NCI-H524 (cell line): Measurements from ENCODE around the gene SLC9A7.

ENCODE experiments used
- DNase-seq, 2 experiments: peaks; one replicate each; lab custom pipeline; 2025; lab: John Stamatoyannopoulos, UW

The SLC9A7 gene

GRCh38 chrX:46602468-46603102 lies 156.3 kb downstream of the SLC9A7 start:
- DNase-seq: no peak

DNA sequence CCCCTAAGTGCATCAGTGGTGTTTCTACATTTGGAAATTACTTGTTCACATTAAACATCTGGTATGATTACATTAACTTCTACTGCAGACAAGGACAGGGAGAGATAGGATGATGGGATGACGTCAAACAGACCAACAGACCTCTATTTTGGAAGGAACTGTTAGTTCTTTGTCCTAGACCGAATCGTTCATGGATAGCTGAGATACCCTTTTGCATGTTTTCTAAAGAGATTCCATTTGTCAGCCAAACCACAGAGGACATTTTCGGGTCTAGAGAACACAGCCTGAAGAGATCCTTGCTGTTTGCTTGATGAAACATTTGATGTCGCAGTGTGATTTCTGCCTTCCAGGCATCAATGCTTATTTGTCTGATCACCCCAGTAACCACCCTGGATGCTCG lies 157.6 kb downstream of the SLC9A7 start:
- no peak for DNase-seq

DNA sequence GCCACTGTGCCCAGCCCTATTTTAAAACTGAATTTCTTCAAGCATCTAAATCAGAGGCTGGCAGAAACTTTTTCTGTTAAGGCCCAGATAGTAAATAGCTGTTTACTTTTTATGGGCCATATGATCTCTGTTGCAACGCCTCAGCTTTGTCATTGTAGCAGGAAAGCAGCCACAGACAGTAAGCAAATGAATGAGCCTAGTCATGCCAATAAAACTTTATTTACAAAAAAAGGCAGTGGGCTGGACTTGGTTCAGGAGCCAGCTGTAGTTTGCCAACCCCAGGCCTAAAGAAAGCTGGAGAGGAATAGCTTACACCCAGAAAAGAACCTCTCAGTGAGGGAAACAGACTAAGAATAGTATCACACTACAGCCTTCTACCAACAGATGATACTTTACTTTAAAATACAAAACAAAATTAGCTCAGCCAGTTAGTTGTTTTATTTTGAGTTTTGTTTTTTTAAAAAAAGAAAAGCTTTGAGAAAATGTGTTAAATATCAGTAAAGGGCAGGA lies 159.8 kb downstream of the SLC9A7 start:
- DNase-seq: no peak

GRCh38 chrX:46597771-46598170 lies 161.1 kb downstream of the SLC9A7 start:
- no peak for DNase-seq

DNA sequence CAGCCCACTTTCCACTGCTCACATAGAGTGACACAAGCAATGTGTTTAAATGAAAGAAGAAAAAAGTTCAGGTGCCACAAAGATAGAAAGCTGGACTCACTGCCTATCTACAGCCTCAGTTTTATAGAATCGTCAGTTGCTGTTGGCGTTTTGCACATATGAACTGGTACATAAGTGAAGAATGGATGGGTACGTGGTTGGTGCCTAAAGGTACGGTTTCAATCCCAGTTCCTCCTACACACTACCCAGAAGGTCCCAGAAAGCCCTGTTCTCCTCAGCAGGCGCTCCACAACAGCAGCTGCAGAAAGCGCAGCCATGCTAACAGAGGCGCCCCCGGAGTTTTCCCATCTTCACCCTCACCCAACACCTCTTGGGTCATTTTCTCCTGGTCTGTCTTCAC lies 161.7 kb downstream of the SLC9A7 start:
- DNase-seq: no peak

DNA sequence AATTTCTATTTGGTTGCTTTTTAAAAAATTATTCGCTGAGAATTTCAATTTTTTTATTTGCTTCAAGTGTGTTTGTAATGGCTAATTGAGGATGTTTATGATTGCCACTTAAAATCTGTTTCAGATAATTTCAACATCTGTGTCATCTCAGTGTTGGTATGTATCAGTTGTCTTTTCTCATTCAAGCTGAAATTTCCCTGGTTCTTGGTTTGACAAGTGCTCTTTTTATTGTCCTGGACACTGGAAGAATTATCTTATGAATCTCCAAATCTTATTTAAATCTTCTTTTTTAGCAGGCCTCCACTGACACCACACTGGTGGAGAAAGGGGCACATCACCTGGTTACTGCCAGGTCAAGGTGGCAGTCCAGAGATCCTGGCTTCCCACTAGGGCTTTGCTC lies 163.8 kb downstream of the SLC9A7 start:
- DNase-seq: no peak

DNA sequence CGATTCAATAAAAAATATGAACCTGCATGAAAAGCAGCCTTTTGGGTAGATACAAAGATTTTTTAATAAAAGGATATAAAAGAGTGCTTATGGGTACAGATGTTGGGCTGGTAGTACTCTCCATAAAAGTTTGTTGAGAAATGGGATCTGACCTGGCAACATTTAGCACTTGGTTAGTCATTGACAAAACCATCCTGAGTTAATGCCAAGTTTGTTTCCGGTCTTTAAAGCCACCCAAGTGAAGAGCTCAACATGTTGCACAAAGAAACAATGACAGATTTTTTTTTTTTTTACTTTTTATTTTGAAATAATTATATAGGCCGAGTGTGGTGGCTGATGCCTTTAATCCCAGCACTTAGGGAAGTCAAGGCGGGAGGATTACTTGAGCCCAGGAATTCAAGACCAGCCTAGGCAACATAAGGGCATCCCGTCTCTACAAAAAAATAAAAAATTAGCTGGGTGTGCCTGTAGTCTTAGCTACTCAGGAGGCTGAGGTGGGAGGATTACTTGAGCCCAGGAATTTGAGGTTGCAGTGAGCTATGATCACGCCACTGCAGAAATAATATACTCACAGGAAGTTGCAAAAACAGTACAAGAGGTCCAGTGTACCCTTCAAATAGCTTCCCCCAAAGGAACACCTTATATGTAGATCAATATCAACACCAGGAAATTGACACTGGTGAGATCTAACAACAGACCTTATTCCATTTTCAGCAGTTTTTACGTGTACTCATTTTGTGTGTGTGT lies 168.8 kb downstream of the SLC9A7 start:
- DNase-seq: no peak

DNA sequence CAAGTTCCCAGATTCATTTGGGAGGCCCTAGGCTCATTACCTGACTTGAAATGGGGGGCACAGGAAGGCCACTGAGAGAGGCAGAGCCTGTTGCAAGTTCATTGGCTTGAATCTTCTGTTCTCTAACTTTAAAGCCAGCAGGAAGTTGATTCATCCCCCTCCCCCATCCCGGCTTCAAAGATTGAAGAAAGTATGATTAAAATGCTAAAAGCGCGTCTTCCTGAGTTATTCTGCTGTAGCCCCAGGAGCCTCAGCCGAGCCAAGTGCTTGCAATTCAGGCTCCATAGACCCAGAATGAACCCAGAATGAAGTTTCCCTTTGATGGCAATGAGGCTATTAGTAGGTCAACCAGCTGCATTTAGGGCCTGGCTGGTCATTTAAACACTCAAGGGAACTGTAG lies 170.7 kb downstream of the SLC9A7 start:
- DNase-seq: no peak

DNA sequence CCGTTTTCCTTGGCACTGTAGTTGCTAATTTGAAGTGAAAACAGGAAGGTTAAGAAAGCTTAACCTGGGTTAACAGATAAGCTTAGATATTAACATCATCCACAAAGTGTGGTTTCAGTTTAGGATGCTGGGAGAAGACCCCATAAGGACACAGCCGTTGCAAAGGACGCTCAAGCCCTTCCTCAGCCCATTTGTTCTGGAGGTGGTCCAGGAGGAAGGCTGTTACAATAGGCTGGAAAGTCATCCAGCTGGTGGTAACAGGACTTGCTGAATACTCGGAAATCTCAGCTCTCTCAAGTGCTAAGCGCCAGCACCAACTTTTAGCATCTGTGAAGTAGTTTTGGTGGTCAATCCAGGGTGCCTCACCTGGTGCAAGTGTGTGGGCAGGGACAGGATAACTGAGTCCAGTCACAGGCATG lies 171.2 kb downstream of the SLC9A7 start:
- no peak for DNase-seq

GRCh38 chrX:46587158-46587557 lies 171.8 kb downstream of the SLC9A7 start:
- no peak for DNase-seq

- no peak for DNase-seq
These were observed 174.2 kb downstream of the SLC9A7 start for GRCh38 chrX:46584736-46585135.

DNA sequence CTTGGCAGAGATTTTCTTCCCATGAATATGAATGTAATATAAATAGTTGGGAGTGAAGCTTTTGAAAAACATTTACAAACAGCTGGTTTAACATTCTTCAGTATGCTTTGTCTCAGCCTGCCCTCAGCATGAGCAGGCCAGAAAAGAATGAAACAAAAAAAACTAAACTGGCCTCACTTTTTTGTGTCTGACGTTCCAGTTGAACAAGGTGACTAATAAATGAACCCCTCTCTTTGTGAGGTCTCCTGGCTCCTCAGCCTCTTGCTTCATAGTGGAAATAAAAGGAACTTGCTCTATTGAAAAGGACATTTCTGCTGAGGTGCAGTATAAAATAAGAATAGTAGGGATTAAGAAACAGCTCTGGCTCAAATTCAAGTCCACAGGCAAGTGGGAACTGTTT lies 176.0 kb downstream of the SLC9A7 start:
- DNase-seq: no peak

DNA sequence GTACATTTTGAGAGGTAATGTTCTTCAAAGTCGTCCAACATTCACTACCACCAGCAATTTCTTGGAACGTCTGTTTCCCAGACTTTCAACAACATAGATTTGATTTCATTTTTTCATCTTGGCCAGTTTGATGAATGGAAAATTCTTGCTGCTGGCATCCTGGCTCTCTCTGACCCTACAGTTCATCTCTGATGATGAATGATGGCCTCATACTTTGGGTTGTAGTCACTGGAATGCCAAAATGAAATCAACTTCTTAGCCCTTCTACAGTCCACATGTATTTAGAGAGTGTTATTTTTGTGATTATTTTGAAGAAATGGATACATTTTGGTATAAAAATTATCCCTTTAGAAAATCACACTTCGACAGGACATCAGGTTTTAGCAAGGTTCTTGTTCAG lies 176.6 kb downstream of the SLC9A7 start:
- no peak for DNase-seq

DNA sequence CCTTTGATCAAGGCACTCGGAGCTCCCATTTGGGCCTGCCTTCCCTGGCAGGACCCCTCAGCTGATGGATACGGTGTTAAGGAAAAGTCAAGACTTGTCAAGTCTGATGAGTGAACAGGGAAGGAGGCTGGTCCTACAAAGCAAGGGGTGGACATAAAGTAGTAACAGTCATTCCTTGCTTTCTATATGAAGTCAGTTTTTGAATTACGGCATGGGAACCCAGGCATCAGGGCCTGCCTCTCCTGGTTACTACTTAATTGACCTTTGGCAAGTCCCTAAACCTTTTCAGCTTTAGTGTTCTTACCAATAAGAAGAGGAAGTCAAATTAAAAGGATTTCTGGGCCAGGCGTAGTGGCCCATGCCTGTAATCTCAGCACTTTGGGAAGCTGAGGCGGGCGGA lies 178.3 kb downstream of the SLC9A7 start:
- DNase-seq: no peak

- no peak for DNase-seq
These were observed 179.7 kb downstream of the SLC9A7 start for GRCh38 chrX:46579250-46579649.

GRCh38 chrX:46577221-46578005 lies 181.5 kb downstream of the SLC9A7 start:
- DNase-seq: no peak

- DNase-seq: no peak
These were observed 182.5 kb downstream of the SLC9A7 start for GRCh38 chrX:46576458-46576857.

DNA sequence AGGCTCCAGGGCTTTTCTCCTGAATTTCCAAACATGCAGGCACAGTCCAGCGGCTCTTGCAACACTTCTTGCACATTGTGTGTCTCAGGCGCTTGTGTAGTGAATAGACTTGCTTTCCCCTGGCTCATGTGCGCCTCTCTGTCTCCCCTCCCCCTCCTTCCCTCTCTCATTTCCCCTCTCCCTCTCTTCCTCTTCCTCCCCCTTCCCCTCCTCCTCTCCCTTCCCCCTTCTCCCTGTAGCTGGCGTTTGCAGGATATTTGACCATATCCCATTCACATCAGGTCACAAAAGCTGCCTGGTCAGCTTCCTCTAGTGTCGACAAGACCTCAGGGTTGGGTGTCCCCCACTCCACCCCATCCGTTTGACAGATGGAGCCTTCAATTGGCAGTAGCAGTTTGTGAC lies 182.9 kb downstream of the SLC9A7 start:
- peak in 1 of 2 experiments; percentile 53 for DNase-seq

DNA sequence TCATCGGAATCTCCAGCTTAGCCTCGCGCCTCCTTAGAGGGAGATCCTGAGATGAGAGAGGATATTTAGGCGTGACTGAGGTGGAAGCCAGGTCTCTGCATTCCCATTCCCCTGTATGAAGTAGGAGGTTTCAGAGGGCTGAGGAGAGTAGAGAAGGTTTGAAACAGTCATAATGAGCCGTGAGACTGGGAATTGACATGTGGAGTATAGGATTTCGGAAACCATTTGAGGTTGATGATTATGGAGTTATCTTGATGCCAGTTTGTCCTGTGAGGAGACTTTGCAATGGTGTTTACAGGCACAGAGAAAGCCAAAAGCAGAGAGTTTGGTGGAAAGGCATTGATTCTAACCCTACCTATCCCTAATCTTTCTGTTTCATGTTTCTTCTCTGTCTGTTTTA lies 183.3 kb downstream of the SLC9A7 start:
- peak in 1 of 2 experiments; percentile 42 for DNase-seq

GRCh38 chrX:46574774-46575381 lies 184.0 kb downstream of the SLC9A7 start:
- peak; percentile 16 to 58 for DNase-seq

DNA sequence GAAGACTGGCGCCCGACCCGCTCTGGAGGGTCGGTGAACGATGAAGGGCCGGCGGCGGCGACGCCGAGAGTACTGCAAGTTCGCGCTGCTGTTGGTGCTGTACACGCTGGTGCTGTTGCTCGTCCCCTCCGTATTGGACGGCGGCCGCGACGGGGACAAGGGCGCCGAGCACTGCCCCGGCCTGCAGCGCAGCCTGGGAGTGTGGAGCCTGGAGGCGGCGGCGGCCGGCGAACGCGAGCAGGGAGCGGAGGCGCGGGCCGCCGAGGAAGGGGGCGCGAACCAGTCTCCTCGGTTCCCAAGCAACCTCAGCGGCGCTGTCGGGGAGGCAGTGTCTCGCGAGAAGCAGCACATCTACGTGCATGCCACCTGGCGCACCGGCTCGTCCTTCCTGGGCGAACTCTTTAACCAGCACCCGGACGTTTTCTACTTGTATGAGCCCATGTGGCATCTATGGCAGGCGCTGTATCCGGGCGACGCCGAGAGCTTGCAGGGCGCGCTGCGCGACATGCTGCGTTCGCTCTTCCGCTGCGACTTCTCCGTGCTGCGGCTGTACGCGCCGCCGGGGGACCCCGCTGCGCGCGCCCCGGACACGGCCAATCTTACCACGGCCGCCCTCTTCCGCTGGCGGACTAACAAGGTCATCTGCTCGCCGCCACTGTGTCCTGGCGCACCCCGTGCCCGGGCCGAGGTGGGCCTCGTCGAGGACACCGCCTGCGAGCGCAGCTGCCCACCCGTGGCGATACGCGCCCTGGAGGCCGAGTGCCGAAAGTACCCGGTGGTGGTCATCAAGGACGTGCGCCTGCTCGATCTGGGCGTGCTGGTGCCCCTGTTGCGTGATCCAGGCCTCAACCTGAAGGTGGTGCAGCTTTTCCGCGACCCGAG lies 184.8 kb downstream of the SLC9A7 start:
- DNase-seq: peak; percentile 47 to 66
